ENCODE data around the gene ROBO1.

Gene ROBO1

GRCh38 chr3:78838362-78838761 lies 929.4 kb downstream of the ROBO1 start:
- no peak for DNase-seq (ENCODE audit: low spot score)

- DNase-seq (ENCODE audit: low spot score): no peak
Measured at GRCh38 chr3:78834910-78835309, 932.9 kb downstream of the ROBO1 start.

GRCh38 chr3:78832785-78833204 lies 935.0 kb downstream of the ROBO1 start:
- peak; percentile 64 for DNase-seq (ENCODE audit: low spot score)

GRCh38 chr3:78831446-78831972 lies 936.3 kb downstream of the ROBO1 start:
- no peak for DNase-seq (ENCODE audit: low spot score)

GRCh38 chr3:78830470-78830869 lies 937.3 kb downstream of the ROBO1 start:
- DNase-seq (ENCODE audit: low spot score): no peak

GRCh38 chr3:78827618-78828017 lies 940.2 kb downstream of the ROBO1 start:
- no peak for DNase-seq (ENCODE audit: low spot score)

GRCh38 chr3:78825858-78826215 lies 942.0 kb downstream of the ROBO1 start:
- no peak for DNase-seq (ENCODE audit: low spot score)

- no peak for DNase-seq (ENCODE audit: low spot score)
Measured at GRCh38 chr3:78825118-78825857, 942.5 kb downstream of the ROBO1 start.

- no peak for DNase-seq (ENCODE audit: low spot score)
Measured at GRCh38 chr3:78823859-78824258, 943.9 kb downstream of the ROBO1 start.

- no peak for DNase-seq (ENCODE audit: low spot score)
Measured at GRCh38 chr3:78823434-78823833, 944.4 kb downstream of the ROBO1 start.

- DNase-seq (ENCODE audit: low spot score): no peak
Measured at GRCh38 chr3:78822726-78823125, 945.1 kb downstream of the ROBO1 start.

- DNase-seq (ENCODE audit: low spot score): no peak
Measured at GRCh38 chr3:78820542-78820941, 947.3 kb downstream of the ROBO1 start.

- no peak for DNase-seq (ENCODE audit: low spot score)
Measured at GRCh38 chr3:78818161-78818985, 949.4 kb downstream of the ROBO1 start.

- DNase-seq (ENCODE audit: low spot score): no peak
Measured at GRCh38 chr3:78814893-78815562, 952.8 kb downstream of the ROBO1 start.

GRCh38 chr3:78812166-78812565 lies 955.6 kb downstream of the ROBO1 start:
- DNase-seq (ENCODE audit: low spot score): no peak

GRCh38 chr3:78809966-78810365 lies 957.8 kb downstream of the ROBO1 start:
- DNase-seq (ENCODE audit: low spot score): no peak

GRCh38 chr3:78804251-78805037 lies 963.4 kb downstream of the ROBO1 start:
- DNase-seq (ENCODE audit: low spot score): no peak

GRCh38 chr3:78802562-78802930 lies 965.3 kb downstream of the ROBO1 start:
- DNase-seq (ENCODE audit: low spot score): no peak

- no peak for DNase-seq (ENCODE audit: low spot score)
Measured at GRCh38 chr3:78801926-78802561, 965.8 kb downstream of the ROBO1 start.

- DNase-seq (ENCODE audit: low spot score): no peak
Measured at GRCh38 chr3:78799681-78800080, 968.1 kb downstream of the ROBO1 start.

GRCh38 chr3:78798266-78798832 lies 969.4 kb downstream of the ROBO1 start:
- DNase-seq (ENCODE audit: low spot score): no peak

Measured in SW480 (cell line).